Liver (tissue), 9 donors: ENCODE results near the gene CDH13. TPM values are rescaled to one million over a fixed set of nuclear protein-coding genes. Genes with fewer than 3 reads are reported as not detected.

Source experiments
- DNase-seq: peaks from one replicate; pipeline ENCODE4 v3.0.0-alpha.2; 2017; ENCODE audit warnings: low spot score
- H3K27ac ChIP-seq, 2 donors: one replicate each; pipeline ENCODE4 v1.7.0; 2013; ENCODE audit warnings: inconsistent platforms in 2 of 2, low read length in 2 of 2, control low read depth in 1 of 2, low read depth in 1 of 2, mild to moderate bottlenecking in 1 of 2
- H3K27me3 ChIP-seq, 4 donors: one replicate each; pipeline versions ENCODE4 v1.6.1 to v1.7.0; 2013; ENCODE audit warnings: low read length in 3 of 4, inconsistent platforms in 1 of 4, mild to moderate bottlenecking in 1 of 4, moderate library complexity in 1 of 4; ENCODE audit not compliant: control insufficient read depth in 4 of 4, insufficient read depth in 4 of 4
- H3K36me3 ChIP-seq, 4 donors: one replicate each; pipeline versions ENCODE4 v1.6.1 to v1.7.0; 2013; ENCODE audit warnings: low read length in 3 of 4, mild to moderate bottlenecking in 3 of 4, low read depth in 1 of 4, moderate library complexity in 1 of 4; ENCODE audit not compliant: control insufficient read depth in 4 of 4, insufficient read depth in 3 of 4
- H3K4me1 ChIP-seq, 4 donors: one replicate each; pipeline versions ENCODE4 v1.6.1 to v1.7.0; 2013; ENCODE audit warnings: low read length in 3 of 4, mild to moderate bottlenecking in 3 of 4, moderate library complexity in 1 of 4; ENCODE audit not compliant: control insufficient read depth in 4 of 4, insufficient read depth in 4 of 4
- H3K4me3 ChIP-seq, 3 donors: one replicate each; pipeline versions ENCODE4 v1.6.1 to v1.7.0; 2013; ENCODE audit warnings: low read length in 3 of 3, control low read depth in 1 of 3, low read depth in 1 of 3, mild to moderate bottlenecking in 1 of 3
- H3K9ac ChIP-seq, 2 donors: one replicate each; pipeline ENCODE4 v1.7.0; 2013; ENCODE audit warnings: low read length in 2 of 2, mild to moderate bottlenecking in 2 of 2, moderate library complexity in 2 of 2, control low read depth in 1 of 2, low read depth in 1 of 2
- H3K9me3 ChIP-seq, 4 donors: one replicate each; pipeline versions ENCODE4 v1.6.1 to v1.7.0; 2013; ENCODE audit warnings: low read length in 3 of 4; ENCODE audit not compliant: control insufficient read depth in 4 of 4
- ATF3 ChIP-seq: IDR thresholded peaks from 2 replicates; pipeline ENCODE4 v1.6.1; 2016; ENCODE audit warnings: antibody characterized with exemption
- CTCF ChIP-seq: fragments of 150-350 bp; IDR thresholded peaks from 2 replicates; pipeline ENCODE4 v1.5.1; 2017; ENCODE audit warnings: improper control_type of control experiment, low read depth, low read length; ENCODE audit not compliant: missing input control
- EGR1 ChIP-seq, 2 donors: IDR thresholded peaks; 2 replicates each; pipeline ENCODE4 v1.6.1; 2016 to 2018; ENCODE audit warnings: antibody characterized with exemption in 2 of 2, low read depth in 2 of 2
- FOXA2 ChIP-seq: IDR thresholded peaks from 2 replicates; pipeline ENCODE4 v1.6.1; 2016; ENCODE audit warnings: antibody characterized with exemption
- GABPA ChIP-seq, 2 donors: IDR thresholded peaks in 1 of 2; conservative IDR thresholded peaks in 1 of 2; 2 replicates each; pipeline ENCODE4 v1.6.1; 2016; ENCODE audit warnings: antibody characterized with exemption in 2 of 2, mild to moderate bottlenecking in 1 of 2, moderate library complexity in 1 of 2
- HNF4A ChIP-seq, 2 donors: conservative IDR thresholded peaks; 2 replicates each; pipeline ENCODE4 v1.6.1; 2016; ENCODE audit warnings: antibody characterized with exemption in 2 of 2, mild to moderate bottlenecking in 2 of 2
- HNF4G ChIP-seq: IDR thresholded peaks from 2 replicates; pipeline ENCODE4 v1.6.1; 2016; ENCODE audit warnings: antibody characterized with exemption
- JUND ChIP-seq, 2 donors: IDR thresholded peaks; 2 replicates each; pipeline ENCODE4 v1.6.1; 2016; ENCODE audit warnings: antibody characterized with exemption in 2 of 2
- MAX ChIP-seq: IDR thresholded peaks from 2 replicates; pipeline ENCODE4 v1.6.1; 2016; ENCODE audit warnings: antibody characterized with exemption
- RAD21 ChIP-seq, 2 donors: IDR thresholded peaks; 2 replicates each; pipeline ENCODE4 v1.6.1; 2016; ENCODE audit warnings: antibody characterized with exemption in 2 of 2, mild to moderate bottlenecking in 2 of 2
- REST ChIP-seq: IDR thresholded peaks from 2 replicates; pipeline ENCODE4 v1.6.1; 2016; ENCODE audit warnings: antibody characterized with exemption, mild to moderate bottlenecking
- RXRA ChIP-seq, 2 donors: IDR thresholded peaks; 2 replicates each; pipeline ENCODE4 v1.6.1; 2017 to 2018; ENCODE audit warnings: antibody characterized with exemption in 2 of 2, mild to moderate bottlenecking in 1 of 2
- TAF1 ChIP-seq: conservative IDR thresholded peaks from 2 replicates; pipeline ENCODE4 v1.6.1; 2016; ENCODE audit warnings: antibody characterized with exemption, mild to moderate bottlenecking
- YY1 ChIP-seq: IDR thresholded peaks from 2 replicates; pipeline ENCODE4 v1.6.1; 2016; ENCODE audit warnings: antibody characterized with exemption, mild to moderate bottlenecking
- ZBTB33 ChIP-seq: IDR thresholded peaks from 2 replicates; pipeline ENCODE4 v1.6.1; 2016; ENCODE audit warnings: antibody characterized with exemption
- WGBS: extraction: QIAGEN DNeasy Blood & Tissue Kit; methylation state at CpG from one replicate; pipeline ENCODE4 v1.1.7; 2013; 5-methylcytosine and 5-hydroxymethylcytosine counted together
- polyA plus RNA-seq, 2 donors: library from polyadenylated mRNA; stranded (reverse) in 1 of 2; unstranded in 1 of 2; fragments of 200-250 nt in 1 of 2; fragments of >200 nt in 1 of 2; fragmentation: Nextera tagmentation in 1 of 2; extraction: Ambion mirVana in 1 of 2; gene quantifications; one replicate each; pipeline versions ENCODE4 v1.2.1 to v1.2.3, GENCODE V29; 2013 to 2015
- total RNA-seq, 2 donors: library from RNA; depleted of rRNA; stranded (reverse); fragments of >200 nt; gene quantifications; one replicate each; pipeline ENCODE4 v1.2.3, GENCODE V29; 2014
- donor health status: healthy.
- donor health status: healthy.
- donor health status: healthy.
- donor health status: healthy.
- donor health status: healthy.

The CDH13 gene
- total and polyA plus RNA-seq, 4 donors = 0.21 to 1.5 (median 0.58) TPM

- Histone ChIP-seq H3K36me3 (no peaks in the 10 kb centered on the region), H3K9ac (no peak overlapping the region), H3K4me3 (no peak overlapping the region), H3K9me3 (no peaks in the 10 kb centered on the region), H3K27me3 (peaks cover 0 to 5% (median 0%) of the 10 kb centered on the region in 4 donors), H3K27ac (no peak overlapping the region), H3K4me1 (no peaks in the 10 kb centered on the region)
- WGBS = 60% methylated on average over 9 of the region's 9 CpGs
- TF ChIP-seq JUND (IDR thresholded peaks at IDR 0.05) (no peak), ZBTB33 (no peak)
- DNase-seq = no peak
These were observed 621.1 kb downstream of the CDH13 start for GRCh38 chr16:83247767-83248372.

GRCh38 chr16:83248735-83249463 is 622.1 kb downstream of the CDH13 start:
- peaks cover 0 to 5% (median 0%) of the 10 kb centered on the region in 4 donors for H3K27me3 ChIP-seq
- H3K4me1 ChIP-seq = no peaks in the 10 kb centered on the region
- no peak overlapping the region for H3K9ac ChIP-seq
- H3K4me3 ChIP-seq = no peak overlapping the region
- no peak overlapping the region for H3K27ac ChIP-seq
- DNase-seq = no peak
- TF ChIP-seq RXRA (IDR thresholded peaks at IDR 0.05) (no peak), CTCF (no peak), EGR1 (IDR thresholded peaks at IDR 0.05; ENCODE audit: low read depth in 2 of 2) (no peak), ATF3 (no peak), JUND (IDR thresholded peaks at IDR 0.05) (no peak), GABPA (IDR thresholded peaks at IDR 0.05 in 1 of 2, conservative IDR thresholded peaks at IDR 0.05 in 1 of 2) (no peak), RAD21 (IDR thresholded peaks at IDR 0.05) (no peak), TAF1 (no peak), YY1 (no peak), REST (no peak), HNF4G (no peak), MAX (no peak), FOXA2 (no peak), HNF4A (conservative IDR thresholded peaks at IDR 0.05) (no peak)
- no peaks in the 10 kb centered on the region for H3K36me3 ChIP-seq
- WGBS = 72% methylated on average over 8 of the region's 8 CpGs
- H3K9me3 ChIP-seq = no peaks in the 10 kb centered on the region
